ENCODE data around the gene NAA40. TPM values are rescaled to one million over a fixed set of nuclear protein-coding genes. Genes with fewer than 3 reads are reported as not detected.

NAA40 gene
- total and polyA plus RNA-seq, 10 of the 15 experiments (the other 5 are each of a cell fraction or from before 2014, with no cell fraction given), result 4.8 to 31.6 (median 22.2) TPM

DNA sequence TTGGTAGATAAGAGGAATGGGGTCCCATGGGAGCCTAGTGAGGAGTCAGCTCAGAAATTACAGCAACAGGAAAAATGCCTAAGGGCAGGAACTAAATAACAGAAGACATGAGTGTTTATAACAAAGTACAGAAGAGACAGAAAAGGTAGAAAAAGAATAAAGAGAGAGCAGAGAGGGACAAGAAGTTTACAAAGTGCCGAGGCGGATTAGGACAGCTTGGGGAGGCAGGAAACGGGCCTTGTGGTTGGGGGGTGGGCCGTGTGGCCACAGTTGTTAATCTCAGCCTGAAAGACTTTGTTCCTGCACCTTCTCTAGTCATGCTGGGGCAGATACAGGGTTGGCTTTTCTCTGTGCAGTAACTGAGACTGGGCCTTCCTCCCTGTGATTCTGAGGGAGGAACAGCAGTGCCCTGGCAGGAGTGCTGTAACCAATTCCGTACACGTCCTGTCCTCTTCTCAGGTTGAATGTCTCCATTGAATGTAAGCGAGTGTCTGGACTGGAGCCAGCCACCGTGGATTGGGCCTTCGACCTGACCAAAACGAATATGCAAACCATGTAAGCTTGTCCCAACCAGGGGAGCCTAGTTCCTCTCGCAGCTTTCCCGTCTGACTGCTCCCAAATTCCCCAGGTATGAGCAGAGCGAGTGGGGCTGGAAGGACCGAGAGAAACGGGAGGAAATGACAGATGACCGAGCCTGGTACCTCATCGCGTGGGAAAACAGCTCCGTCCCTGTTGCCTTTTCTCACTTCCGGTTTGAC lies 13.2 kb downstream of the NAA40 start (continued):
- TF ChIP-seq TARDBP (IDR thresholded peaks at IDR 0.05; ENCODE audit: borderline replicate concordance), result no peak
- no peak for TF ChIP-seq ZNF687 (IDR thresholded peaks at IDR 0.05)
- TF ChIP-seq NFXL1 (IDR thresholded peaks at IDR 0.05; ENCODE audit: borderline replicate concordance), result no peak
- TF ChIP-seq WRNIP1 (IDR thresholded peaks at IDR 0.05; ENCODE audit: borderline replicate concordance, low read depth, low read length), result 0 out of 2 replicates have a peak, but pooled peaks have one; percentile 36
- TF ChIP-seq ZNF384 (IDR thresholded peaks at IDR 0.05; ENCODE audit: borderline replicate concordance, low read depth, low read length), result no peak
- TF ChIP-seq, protein P1, sequence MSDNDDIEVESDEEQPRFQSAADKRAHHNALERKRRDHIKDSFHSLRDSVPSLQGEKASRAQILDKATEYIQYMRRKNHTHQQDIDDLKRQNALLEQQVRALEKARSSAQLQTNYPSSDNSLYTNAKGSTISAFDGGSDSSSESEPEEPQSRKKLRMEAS (IDR thresholded peaks at IDR 0.05; ENCODE audit: low read depth, low read length), result no peak
- TF ChIP-seq, protein P2, sequence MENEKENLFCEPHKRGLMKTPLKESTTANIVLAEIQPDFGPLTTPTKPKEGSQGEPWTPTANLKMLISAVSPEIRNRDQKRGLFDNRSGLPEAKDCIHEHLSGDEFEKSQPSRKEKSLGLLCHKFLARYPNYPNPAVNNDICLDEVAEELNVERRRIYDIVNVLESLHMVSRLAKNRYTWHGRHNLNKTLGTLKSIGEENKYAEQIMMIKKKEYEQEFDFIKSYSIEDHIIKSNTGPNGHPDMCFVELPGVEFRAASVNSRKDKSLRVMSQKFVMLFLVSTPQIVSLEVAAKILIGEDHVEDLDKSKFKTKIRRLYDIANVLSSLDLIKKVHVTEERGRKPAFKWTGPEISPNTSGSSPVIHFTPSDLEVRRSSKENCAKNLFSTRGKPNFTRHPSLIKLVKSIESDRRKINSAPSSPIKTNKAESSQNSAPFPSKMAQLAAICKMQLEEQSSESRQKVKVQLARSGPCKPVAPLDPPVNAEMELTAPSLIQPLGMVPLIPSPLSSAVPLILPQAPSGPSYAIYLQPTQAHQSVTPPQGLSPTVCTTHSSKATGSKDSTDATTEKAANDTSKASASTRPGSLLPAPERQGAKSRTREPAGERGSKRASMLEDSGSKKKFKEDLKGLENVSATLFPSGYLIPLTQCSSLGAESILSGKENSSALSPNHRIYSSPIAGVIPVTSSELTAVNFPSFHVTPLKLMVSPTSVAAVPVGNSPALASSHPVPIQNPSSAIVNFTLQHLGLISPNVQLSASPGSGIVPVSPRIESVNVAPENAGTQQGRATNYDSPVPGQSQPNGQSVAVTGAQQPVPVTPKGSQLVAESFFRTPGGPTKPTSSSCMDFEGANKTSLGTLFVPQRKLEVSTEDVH (IDR thresholded peaks at IDR 0.05; ENCODE audit: low read depth, partially characterized antibody), result no peak
- no peak for TF ChIP-seq SMAD1 (IDR thresholded peaks at IDR 0.05; ENCODE audit: low read depth, partially characterized antibody)
- TF ChIP-seq CHD4 (IDR thresholded peaks at IDR 0.05), result no peak
- TF ChIP-seq NFYA (IDR thresholded peaks at IDR 0.05; ENCODE audit: borderline replicate concordance, low read depth, low read length), result no peak
- TF ChIP-seq, protein P3, sequence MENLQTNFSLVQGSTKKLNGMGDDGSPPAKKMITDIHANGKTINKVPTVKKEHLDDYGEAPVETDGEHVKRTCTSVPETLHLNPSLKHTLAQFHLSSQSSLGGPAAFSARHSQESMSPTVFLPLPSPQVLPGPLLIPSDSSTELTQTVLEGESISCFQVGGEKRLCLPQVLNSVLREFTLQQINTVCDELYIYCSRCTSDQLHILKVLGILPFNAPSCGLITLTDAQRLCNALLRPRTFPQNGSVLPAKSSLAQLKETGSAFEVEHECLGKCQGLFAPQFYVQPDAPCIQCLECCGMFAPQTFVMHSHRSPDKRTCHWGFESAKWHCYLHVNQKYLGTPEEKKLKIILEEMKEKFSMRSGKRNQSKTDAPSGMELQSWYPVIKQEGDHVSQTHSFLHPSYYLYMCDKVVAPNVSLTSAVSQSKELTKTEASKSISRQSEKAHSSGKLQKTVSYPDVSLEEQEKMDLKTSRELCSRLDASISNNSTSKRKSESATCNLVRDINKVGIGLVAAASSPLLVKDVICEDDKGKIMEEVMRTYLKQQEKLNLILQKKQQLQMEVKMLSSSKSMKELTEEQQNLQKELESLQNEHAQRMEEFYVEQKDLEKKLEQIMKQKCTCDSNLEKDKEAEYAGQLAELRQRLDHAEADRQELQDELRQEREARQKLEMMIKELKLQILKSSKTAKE (IDR thresholded peaks at IDR 0.05; ENCODE audit: low read depth, poor library complexity, severe bottlenecking), result no peak
- 0 out of 2 replicates have a peak, but pooled peaks have one; percentile 15 for TF ChIP-seq RB1 (IDR thresholded peaks at IDR 0.05; ENCODE audit: borderline replicate concordance)
- no peak for TF ChIP-seq CEBPB (IDR thresholded peaks at IDR 0.05; ENCODE audit: borderline replicate concordance in 1 of 2, low read depth in 2 of 2, low read length in 2 of 2)
- TF ChIP-seq NKRF (conservative IDR thresholded peaks at IDR 0.05), result no peak
- TF ChIP-seq YBX1 (IDR thresholded peaks at IDR 0.05), result no peak
- TF ChIP-seq HDGF (IDR thresholded peaks at IDR 0.05), result 0 out of 2 replicates have a peak, but pooled peaks have one; percentile 12
- no peak for TF ChIP-seq LARP7 (IDR thresholded peaks at IDR 0.05)
- no peak for TF ChIP-seq CHD1 (IDR thresholded peaks at IDR 0.05; ENCODE audit: low read depth, low read length)

Data from GM12878 (cell line).